NCI-H774 (cell line): ENCODE results near the gene LCK.
A peak's percentile ranks its signal among the peaks of the same experiment; 100 is the strongest.
"Not testable (repeated sequence)": the region's sequence is repeated elsewhere in the genome, so short reads cannot be mapped to it uniquely, and the experiment has no call there.

ENCODE experiments used
- DNase-seq: peaks from one replicate; lab custom pipeline; 2025; lab: John Stamatoyannopoulos, UW

The LCK gene

DNA sequence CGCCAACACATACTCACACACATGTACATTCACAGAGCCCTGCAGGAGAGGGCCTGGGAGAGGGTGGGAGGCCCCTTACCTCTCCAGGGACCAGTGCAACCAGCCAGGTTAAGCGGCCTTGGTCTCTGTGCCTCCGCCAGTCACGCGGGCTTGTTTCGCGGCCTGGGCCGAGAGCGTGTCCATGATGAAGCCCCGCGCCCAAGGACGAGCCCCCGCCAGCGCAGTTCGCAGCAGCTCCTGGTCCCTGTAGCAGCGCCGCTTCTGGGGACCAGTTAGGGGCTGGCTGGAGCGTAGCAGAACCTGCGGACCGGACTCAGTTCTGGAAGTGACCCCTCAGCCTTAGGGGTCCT lies 11.3 kb upstream of the LCK start:
- peak; percentile 59 for DNase-seq

DNA sequence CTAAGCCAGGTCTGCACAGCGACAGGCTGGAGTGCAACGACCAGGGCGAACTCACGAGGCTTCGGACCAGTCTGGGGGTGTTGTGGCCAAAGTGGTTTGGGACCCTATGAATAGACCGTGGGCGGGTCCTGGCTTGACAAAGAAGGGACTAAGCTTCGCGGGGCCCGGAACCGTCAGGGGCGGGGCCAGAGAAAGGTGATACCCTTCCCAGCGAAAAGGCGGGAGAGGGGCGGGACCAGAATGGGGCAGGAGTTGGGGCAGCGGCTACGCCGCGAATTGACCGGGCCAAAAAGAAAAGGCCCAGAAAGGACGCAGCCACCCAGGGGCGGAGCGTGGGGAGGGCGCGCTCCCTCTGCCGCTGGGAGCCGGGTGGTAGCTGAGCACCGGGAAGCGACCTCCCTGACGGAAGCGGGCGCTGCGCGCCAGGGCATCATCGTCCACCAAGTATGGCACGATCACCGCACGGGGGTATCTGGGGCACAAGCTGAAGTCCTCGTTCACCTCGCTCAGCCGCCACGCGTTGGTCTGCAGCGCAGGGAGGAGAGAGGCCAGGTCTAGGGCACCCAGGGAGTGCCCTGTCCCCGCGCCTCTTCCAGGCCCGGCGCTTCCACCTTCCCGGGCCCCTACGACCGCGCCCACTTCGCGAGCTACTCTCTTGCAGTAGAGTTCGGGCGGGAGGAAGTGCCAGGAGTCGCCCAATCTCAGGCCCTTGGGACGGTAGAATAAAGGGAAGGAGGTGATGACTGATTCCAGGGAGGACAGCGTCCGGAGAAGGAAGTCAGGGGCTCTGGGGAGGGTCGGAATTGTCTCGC lies 10.7 kb upstream of the LCK start:
- peak; percentile 94 for DNase-seq

DNA sequence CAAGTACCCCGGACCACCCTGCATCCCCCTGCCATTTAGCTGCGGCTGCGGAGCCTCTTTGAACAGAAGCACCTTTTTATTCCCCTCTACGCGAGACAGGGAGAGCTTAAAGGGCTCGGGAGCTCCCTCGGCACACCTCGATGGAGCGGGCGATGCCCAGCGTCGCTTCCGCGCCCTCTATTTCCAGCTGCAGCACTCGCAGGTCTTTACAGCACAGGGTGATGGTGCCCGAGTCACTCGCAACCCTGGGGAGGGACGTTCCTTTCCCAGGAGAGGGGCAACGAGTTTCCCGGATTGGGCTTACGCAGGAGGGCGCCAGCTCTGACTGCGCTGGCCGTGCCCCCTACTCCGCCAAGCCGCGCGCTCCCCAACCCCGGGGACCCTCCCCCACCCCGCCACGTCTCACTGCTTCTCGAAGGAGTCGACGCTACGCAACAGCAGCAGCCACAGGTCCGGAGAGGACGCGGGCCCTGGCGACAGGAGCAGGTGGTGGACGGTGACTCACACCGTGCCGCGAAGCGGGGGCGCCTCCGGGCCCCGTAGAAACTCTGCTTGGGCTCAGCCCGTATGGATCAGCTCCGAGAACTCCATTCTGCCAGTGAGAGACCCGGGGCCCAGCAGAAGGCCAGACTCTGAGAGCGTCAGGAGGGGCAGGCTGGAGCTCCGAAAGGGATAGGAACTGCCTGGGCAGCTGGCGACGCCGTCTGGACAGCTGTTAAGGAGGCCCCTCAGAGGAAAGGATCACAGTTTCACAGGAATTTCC lies 9.9 kb upstream of the LCK start:
- DNase-seq = peak; percentile 77

DNA sequence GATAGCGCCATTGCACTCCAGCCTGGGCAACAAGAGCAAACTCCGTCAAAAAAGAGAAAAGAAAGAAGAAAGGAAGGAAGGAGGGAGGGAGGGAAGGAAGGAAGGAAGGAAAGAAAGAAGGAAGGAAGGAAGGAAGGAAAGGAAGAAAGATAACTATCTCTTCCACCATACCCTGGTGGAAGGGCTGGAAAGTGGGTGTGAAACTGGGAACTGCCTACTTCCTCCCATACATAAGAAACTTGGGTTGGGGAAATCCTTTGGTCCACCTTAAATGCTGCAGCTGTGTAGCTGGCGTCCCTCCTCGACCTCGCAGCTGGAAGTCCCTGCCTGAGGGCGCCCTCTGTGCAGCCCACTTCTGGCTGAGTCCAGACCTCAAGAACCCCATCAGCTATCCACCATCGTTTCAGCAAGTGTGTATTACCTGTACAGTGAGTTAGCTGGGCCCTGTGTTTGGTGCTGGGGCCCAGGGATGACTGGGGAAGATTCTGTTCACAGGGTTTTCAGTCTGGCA lies 8.7 kb upstream of the LCK start:
- DNase-seq = no peak

GRCh38 chr1:32246888-32247273 lies 4.2 kb upstream of the LCK start, which contains the start of gene FAM167B:
FAM167B (plus strand) TSS chr1:32247222; CDS start chr1:32247422, 200 bp downstream.
- no peak for DNase-seq

DNA sequence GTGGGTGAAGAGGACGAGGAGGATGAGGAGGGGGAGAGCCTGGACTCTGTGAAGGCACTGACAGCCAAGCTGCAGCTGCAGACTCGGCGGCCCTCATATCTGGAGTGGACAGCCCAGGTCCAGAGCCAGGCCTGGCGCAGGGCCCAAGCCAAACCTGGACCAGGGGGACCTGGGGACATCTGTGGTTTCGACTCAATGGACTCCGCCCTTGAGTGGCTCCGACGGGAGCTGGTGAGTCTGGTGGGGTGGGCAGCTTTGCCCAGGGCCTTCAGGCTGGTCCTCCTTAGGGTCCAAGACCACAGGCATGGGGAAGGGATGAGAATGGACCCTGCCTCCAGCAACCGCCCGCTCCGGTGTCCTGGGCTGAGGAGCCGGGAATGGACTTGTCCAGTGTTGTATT lies 3.6 kb upstream of the LCK start:
- no peak for DNase-seq

DNA sequence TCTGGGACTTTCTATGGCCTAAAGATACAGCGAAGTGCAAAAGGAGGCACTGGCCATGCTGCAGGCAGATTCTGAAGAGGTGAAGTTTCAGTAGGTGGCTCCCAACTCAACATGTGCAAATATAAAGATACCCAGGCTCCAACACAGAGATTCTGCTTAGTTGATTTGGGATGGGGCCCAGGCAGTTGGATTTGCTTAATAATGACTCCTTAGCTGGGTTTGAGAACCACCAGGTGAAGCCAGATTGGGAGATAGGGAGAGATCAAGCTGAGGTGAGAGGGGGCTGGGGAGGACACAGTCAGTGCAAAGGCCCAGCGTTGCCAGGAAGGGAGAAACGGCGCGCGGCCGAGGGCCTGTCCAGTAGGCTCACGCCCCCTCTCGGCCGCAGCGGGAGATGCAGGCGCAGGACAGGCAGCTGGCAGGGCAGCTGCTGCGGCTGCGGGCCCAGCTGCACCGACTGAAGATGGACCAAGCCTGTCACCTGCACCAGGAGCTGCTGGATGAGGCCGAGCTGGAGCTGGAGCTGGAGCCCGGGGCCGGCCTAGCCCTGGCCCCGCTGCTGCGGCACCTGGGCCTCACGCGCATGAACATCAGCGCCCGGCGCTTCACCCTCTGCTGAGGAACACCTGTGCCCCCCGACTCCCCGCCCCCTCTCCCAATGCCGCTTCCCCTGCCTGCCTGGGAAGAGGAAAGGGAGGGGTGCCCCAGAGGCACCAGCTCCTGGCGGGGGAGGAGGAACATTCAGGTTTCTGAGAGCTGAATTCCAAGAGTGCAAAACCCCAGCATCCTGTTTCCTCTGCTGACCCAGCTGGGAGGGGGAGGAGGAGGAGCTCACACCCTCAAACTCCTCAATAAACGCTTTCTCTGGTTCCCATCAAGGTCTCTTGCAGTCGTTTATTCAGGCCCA lies 2.8 kb upstream of the LCK start:
- DNase-seq = peak; percentile 96

GRCh38 chr1:32249831-32250525 lies 1.1 kb upstream of the LCK start:
- no peak for DNase-seq

GRCh38 chr1:32255072-32256071 lies 4.3 kb downstream of the LCK start:
- no peak for DNase-seq

DNA sequence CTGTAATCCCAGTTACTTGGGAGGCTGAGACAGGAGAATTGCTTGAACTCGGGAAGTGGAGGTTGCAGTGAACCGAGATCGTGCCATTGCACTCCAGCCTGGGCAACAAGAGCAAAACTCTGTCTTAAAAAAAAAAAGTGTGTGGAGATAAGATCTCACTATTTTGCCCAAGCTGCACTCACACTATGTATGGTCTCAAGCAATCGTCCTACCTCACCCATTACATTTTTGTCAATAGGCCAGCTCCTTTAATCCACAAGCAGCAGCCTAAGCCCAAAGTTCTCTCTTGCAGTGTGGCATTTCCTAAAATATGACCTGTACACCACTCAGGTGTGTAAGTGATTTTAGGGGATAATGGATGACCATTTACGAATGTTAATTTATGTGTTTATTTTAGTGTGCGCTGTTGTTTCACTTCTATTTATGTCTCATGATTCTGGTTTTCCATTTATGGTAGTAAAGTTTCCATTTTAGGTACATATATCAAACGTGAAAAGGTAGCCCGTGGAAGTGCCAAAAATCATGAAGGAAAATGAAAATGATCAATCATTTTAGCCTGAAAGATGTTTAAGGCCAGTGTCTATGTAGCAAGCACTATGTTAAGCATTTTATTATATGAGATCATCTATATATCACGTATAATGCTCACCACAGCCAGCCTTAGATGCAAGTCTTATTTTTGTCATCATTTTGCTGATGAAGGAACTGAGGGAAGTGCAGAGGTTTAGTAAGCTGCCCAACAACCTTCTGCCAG lies 5.6 kb downstream of the LCK start:
- DNase-seq = no peak

- DNase-seq = no peak
Measured at GRCh38 chr1:32257227-32257508, 6.1 kb downstream of the LCK start.

GRCh38 chr1:32263236-32263593 lies 12.2 kb downstream of the LCK start:
- DNase-seq = not testable (repeated sequence)

- DNase-seq = no peak
Measured at GRCh38 chr1:32263744-32264143, 12.7 kb downstream of the LCK start.

GRCh38 chr1:32265846-32266245 lies 14.8 kb downstream of the LCK start:
- no peak for DNase-seq

DNA sequence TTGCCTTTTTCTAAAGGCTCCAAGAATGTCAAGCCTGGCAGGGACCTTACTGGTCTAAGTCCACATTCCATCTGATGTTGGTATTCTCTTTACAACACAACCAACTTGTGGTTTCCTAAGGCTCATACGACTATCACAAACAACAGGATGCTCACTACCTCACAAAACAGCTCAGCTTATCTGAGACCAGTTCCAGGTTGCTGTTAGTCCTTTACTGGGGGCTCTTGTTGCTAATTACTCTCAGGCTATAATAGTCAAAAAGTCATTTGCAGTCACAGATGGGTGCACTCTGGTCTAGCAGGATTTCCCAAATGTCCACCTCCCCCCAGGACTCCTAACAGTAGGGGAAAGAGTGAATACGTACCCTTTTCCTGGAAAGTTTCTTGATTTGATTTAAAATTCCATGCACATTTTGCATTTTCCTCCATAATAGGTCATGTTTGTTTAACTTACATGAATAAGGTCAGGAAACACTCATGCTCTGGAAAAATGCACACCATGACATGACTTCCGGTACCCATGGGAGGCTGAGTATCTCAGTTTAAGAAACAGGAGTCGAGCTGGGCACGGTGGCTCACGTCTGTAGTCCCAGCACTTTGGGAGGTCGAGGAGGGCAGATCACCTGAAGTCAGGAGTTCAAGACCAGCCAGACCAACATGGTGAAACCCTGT lies 16.0 kb downstream of the LCK start:
- no peak for DNase-seq

GRCh38 chr1:32269744-32270143 lies 18.7 kb downstream of the LCK start:
- DNase-seq = no peak

- DNase-seq = no peak
Measured at GRCh38 chr1:32272557-32273390, 21.7 kb downstream of the LCK start.
